UCSD-AML1 (cell line): ENCODE data around the gene RPL36.
A peak's percentile ranks its signal among the peaks of the same experiment; 100 is the strongest.
"Not testable (repeated sequence)": the region's sequence is repeated elsewhere in the genome, so short reads cannot be mapped to it uniquely, and the experiment has no call there.

Experiments
- DNase-seq: peaks from one replicate; lab custom pipeline; 2025; ENCODE audit not compliant: unreplicated experiment; lab: John Stamatoyannopoulos, UW

The RPL36 gene

DNA sequence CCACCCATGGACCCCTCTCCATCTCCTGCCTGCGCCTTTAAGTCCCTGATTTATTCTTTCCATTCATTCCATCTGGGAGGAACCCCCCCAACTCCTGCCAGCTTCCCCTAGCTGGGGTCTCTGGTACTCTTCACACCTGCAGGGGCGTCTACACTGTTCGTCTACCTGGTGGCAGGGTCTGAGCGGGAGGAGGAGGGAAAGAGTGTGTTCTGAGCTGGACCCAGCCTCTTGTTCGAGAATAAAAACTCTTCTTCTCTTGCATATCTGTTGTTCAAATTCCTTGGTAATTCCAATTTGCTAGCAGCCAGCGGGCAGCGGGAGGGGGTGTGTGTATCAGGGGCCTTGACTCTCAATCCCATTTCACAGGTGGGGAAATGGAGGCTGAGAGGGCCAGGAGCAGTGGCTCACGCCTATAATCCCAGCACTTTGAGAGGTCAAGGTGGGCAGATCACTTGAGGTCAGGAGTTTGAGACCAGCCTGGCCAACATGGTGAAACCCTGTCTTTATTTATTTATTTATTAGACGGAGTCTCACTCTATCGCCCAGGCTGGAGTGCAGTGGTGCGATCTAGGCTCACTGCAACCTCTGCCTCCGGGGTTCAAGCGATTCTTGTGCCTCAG lies 1.7 kb upstream of the RPL36 start:
- not testable (repeated sequence) for DNase-seq

DNA sequence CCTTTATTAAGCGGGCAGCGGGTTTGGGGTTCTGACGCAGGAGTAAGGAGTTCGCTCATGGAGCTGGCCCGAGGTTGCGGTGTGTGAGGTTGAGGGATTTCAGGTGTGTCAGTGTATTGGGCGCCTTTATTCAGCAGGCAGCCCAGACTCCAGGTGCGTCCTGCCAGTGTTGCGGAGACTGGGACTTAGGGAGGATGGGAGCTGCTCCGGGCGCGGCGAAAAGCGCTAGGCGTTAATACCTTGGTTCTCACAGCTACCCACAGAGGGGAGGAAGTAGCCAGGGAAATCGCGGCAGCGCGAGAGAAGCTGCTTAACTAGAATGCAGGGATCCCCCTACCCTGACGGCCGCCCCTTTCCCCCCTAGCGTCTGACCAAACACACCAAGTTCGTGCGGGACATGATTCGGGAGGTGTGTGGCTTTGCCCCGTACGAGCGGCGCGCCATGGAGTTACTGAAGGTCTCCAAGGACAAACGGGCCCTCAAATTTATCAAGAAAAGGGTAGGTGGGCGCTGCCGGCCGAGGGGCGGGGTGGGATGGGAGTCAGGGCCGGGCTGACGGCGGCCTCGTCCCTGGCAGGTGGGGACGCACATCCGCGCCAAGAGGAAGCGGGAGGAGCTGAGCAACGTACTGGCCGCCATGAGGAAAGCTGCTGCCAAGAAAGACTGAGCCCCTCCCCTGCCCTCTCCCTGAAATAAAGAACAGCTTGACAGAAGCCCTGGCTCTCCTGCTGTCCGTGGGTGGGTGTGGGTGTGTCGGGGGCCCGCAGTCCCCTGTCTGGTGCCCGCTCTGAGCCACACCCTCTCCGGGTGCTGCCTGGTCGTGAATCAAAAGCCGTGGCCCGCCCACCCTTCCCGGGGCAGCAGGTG lies 1.1 kb downstream of the RPL36 start:
- DNase-seq = peak; percentile 61

DNA sequence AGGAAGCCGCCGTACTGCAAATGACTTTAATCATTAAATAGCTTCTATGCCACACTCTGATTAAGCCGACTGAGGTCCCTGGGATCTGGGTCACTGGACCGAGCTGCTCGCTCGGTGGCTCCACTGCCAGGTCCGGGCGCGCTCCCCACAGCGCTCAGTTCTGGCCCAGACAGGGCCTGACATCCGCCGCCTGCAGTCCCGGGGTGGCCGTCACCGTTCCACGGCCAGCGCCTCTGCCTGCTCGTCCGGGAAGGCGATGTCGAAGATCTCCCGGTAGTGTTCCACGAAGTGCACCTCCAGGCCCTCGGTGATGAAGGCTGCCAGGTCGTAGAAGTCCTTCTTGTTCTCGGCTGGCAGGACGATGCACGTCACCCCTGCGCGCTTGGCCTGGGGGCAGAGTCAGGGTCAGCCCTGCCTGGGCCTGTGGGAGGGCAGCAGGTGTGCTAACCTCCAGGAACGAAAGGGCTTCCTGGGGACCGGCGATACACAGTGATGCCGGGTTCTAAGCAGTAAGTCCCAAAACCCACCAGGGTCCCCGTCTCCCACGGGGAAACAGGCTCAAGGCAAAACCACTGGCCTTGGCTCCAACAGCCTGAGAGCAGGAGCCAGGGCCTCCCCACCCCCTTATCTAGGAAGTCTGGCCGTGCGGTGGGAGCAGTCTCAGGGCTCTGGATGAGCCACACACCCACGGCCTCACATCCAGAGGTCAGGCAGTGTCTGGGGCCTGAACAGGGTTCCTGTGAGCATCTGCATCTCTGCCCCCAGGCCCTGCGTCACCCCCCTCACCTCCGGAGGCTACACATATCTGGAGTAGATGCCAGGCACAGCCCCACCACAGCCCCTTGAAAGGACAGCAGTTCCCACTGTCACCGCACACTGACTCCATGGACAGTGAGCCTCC lies 2.0 kb downstream of the RPL36 start:
- no peak for DNase-seq

DNA sequence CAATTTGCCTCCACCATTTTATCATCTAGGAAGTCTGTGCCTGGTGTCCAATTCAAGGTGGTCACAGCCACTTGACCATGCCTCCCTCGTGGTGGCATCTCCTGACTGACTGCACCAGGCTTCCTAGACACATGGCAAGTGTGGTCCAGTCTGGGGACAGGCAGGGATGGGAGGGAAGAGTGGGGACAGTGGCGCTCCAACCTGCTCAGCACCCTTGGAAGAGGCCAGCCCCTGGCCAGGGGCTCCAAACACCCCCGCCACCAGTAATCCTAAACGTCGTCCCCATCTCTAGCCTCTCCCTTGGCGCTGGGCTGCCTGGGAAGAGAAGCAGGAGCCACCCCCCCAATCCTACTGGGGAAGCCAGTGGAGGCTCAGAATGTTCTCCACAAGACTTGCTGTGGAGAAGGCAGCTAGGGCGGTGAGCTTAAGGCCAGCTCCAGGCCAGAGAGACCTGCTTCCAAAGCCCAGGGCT lies 2.7 kb downstream of the RPL36 start:
- DNase-seq = no peak

DNA sequence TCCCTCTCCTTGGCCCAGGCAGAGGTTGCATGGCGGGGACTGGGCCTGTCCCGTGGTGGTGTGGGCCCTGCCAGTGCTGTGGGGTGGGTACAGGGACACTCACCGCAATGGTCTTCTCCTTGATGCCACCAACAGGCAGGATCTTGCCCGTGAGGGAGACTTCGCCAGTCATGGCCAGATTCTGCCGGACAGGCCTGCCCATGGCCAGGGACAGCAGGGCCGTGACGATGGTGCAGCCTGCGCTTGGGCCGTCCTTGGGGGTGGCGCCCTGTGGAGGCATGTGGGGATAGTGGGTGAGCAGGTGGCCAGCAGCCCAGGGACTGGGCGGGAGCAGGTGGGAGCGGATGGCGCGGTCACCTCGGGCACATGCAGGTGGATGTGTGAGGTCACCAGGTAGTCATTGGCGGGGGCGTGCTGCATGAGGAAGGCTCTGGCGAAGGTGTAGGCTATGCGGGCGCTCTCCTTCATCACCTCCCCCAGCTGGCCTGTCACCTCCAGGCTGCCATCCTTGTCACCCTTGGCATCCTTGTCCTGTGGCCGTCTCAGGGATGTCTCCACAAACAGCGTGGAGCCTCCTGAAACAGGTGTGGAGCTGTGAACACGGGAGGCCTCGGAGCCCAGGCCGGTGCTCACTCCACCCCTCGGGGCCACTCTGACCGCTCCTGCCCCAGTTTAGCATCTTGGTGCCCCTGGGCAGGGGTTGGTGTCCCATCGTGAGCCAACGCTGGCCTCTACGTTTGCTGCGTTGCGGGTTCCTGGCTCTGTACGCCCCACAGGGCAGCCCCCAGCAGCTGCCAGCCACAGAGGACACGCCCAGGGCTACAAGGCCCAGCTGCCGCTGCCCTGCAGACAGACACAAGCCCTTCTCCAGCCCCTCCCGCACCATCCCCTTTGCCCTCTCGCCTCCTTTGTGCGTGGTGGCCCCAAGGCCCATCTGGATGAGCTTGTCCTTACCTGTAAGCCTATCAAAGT lies 3.4 kb downstream of the RPL36 start:
- no peak for DNase-seq

DNA sequence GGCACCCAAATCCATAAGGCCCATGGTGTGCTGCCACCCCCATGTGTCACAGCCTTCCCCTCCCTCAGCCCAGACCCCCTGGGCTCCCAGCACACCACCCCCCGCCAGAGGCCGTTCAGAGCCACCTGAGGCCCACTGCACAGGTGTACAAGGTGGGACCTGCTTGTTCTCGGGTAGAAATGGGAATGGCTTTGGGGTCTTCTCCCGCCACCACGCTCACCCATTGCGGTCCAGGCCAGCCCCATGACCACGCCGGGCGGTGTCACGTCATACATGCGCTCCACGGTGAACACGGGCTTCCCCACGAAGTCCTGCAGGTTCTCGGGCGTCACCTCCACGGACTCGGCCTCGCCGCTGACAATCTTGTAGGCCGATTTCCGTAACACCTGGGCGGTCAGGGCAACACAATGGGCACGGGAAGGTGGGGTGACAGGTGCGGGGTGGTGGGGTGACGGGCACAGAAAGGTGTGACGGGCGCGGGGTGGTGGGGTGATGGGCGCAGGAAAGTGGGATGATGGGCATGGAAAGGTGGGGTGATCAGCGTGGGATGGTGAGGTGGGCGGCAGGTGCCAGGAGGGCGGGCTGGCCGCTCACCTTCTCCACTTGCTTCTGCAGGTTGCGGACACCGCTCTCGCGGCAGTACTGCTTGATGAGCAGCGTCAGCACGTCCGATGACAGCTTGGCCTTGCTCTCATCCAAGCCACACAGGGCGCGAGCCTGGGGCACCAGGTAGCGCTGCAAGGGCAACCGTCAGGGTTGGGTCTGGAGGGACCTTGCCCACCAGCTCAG lies 4.3 kb downstream of the RPL36 start:
- no peak for DNase-seq

DNA sequence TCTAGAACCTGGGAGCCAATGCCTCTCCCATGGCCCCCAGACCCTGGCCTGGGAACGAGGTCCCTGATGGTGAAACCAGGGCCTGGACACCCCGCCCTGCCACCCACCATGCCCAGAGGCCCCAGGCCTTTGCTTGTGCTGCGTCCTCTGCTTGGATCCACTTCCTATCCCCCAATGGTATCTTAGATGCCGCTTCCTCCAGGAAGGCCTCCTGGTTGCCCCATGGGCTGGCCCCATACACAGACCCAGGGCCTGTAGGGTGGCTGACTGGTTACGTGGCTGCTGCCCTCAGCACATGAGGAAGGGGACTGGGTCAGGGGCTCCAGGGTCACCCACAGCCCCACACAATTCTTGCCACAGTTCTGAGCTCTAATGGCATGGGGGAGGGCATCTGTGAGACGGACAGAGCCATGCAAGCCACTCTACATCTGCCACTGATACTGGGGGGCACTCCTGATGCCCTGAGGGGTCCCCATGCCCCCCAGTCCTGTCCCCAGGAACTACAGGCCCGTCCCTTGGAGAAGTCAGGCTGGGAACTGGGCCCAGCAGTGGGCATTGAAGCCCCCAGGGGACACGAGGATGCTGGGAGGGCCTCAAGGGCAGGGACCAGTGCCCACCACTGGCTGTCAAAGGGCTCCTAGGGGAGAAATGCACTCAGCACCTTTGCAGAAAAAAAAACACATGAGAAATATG lies 5.0 kb downstream of the RPL36 start:
- DNase-seq = no peak

DNA sequence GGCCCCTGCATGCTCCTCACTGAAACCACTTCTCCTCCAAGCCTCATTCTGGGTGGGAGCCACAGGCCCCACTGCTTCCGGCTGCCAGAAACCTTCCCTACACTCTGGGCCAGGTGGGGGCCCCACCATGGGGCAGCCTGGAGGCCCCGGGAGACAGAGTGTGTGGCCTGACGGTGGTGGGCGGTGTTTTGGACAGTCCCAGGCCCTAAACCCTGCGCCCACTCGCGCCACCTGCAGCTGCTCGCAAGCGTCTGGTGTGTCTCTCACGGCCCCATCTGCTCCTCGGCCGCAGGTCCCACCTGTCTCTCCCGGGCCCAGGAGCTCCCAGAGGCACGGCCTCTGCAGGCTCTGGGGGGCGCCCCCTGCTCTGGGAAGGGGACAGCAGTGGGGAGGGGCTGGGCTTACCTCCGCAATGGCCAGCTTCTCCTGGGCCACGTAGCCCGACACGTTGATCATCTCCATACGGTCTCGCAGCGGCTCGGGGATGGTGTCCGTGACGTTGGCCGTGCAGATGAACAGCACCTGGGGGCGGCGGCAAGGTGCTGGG lies 5.6 kb downstream of the RPL36 start:
- DNase-seq = no peak

DNA sequence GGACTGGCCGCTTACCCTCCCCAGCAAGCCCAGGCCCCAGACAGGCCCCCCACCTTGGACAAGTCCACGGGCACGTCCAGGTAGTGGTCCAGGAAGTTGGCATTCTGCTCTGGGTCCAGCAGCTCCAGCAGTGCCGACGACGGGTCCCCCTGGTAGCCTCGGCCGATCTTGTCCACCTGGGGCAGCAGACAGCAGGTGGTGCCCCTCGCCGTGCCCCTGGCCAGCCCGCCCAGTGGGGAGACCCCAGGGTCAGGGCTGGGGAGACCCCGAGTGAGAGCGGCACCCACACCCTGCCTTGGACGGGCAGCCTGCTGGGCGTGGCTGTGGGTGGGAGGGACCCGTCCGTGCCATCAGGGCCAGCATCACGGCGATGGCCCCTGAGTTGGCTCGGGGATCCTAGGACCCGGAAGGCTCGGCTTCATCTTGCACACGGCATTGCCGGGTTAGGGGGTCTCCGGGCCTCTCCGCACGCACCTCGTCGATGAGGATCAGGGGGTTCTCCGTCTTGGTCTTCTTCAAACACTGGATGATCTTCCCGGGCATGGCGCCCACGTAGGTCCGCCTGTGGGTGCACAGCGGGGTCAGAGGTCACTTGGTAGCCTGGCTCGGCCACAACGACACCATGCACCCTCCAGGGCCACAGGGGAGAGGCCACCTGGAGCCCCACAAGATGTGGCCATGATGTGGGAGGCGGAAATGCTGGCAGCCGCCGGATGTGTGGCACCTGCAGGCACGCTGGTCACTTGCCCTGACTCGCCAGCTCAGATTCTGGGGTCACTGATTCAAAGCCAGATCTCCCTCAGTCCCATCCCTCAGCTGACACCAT lies 6.3 kb downstream of the RPL36 start:
- no peak for DNase-seq

DNA sequence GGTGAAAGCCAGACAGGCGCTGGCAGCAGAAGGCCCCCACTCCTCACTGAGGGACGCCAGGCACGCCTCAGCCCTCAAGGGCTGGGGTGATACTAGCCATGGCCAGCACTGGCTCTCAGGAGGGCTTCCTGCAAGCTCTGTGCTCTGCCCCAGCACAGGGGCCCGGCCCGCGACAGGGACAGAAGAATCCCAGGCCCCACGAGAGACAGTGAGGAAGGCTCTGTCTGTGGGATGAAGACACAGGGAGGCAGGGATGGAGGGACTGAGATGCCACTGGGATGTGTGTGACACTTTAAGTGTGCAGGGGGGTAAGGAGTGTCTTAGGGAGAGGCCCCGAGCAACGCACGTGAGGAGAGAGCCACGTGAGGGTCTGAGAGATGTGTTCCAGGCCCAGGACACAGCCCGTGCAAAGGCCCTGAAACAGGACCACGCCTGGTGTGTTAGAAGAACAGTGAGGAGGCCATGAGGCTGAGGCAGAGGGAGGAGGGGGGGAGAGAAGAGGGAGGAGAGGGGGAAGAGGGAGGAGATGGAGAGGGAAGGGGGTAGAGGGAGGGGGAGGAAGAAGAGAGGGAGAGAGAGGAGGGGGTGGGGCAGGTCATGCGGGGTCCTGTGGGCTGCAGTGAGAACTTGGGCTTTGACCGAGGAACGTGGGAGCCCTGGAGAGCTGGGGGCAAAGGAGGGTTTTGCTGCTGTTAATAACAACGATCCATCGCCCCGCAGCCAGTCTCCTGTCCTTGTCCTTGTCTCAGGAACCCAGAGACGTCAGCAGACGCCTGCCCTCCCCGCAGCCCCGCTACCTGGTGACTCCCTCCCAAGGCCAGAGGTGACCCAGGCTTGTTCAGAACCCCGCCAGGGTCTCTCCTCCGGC lies 7.2 kb downstream of the RPL36 start:
- no peak for DNase-seq

DNA sequence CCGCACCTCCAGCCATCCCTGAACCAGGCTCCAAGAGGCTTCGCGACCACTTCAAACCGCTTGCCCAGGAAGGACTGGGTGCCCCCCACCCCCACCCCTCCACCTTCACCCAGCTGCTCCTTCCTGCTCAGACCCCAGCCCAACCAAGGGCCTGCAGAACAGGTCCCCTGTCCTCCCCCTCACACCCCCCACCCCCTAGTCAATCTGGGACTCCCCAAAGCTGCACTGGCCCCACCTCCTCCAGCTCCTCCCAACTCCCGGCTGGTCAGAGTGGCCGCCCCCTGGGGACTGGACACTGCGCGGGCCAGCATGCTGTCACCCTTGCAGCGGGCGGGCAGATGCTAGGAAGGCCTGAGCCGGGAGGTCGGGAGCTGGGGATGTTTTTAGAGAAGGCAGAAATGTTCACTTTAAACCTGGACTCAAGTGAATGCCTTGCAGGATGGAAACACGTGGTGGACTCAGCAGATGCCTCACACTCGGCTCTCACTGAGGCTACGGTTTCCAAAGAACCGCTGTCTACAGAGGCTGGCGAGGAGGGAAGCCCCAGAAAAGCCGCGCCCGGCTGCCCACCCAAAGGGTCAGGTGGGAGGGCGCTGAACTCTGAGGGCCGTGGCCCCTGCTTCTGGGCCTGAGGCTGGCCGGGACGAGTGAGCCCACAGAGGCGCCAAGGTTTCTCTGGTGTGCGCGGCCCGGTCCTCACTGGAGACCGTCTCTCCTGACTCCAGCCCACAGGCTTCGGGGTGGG lies 8.0 kb downstream of the RPL36 start:
- DNase-seq = no peak

DNA sequence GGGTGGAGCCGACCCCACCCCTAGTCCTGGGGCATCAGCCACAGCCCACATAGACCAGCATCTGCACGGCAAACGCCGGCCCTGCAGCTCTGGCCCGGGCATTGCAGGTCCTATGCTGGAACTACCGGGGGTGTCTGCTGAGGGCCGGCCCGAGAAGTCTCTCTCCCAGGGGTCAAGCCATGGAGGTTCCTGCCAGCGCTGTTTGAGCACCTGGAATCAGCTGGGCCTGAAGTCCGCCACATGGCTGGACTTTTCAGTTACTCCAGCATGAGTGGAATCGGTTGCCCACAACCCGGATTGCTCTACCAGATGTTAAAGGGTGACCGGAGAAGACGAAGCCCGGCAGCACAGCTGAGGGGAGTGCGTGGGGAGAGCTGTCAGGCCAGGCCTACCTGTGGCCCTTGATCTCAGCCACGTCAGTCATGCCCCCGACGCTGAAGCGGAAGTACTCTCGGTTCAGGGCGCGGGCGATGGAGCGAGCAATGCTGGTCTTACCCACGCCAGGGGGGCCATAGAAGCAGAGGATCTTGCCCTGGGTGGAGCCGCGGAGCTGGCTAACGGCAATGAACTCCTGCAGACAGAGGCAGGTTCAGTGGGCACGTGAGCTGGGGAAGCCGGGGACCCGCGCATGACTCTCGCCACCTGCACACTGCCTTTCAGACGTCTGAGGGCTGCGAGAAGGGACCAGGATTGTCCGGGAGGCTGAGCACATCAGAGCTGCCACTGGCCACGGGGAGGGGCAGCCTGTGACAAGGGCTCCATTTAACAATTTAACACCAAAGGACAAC lies 8.7 kb downstream of the RPL36 start:
- no peak for DNase-seq

DNA sequence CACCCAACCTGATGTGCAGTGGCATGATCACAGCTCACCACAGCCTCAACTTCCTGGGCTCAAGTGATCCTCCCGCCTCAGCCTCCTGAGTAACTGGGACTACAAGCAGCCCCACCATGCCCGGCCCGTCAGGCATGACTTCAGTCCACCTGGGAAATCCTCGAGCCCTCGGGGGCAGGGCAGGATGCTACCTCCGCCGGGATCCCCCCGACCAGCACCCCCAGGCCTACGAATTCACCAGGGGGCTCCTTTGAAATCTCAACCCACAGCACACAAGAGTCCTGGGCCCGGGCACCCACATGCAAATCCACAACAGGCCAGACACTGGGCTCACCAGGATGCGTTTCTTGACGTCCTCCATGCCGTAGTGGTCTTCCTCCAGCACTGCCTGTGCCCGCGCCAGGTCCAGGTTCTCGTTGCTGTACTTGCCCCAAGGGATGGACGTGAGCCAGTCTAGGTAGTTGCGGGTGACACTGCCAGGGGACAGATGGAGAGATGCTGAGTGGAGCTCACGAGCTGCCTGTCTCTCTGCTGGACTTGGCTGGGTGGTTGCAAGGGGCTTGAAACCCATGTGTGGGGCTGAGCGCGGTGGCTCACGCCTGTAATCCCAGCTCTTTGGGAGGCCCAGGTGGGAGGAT lies 10.5 kb downstream of the RPL36 start:
- DNase-seq = no peak

DNA sequence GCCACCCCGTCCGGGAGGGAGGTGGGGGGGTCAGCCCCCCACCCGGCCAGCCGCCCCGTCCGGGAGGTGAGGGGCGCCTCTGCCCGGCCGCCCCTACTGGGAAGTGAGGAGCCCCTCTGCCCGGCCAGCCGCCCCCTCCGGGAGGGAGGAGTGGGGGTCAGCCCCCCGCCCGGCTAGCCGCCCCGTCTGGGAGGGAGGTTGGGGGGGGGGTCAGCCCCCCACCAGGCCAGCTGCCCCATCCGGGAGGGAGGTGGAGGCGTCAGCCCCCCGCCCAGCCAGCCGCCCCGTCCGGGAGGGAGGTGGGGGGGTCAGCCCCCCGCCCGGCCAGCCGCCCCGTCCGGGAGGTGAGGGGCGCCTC lies 11.9 kb downstream of the RPL36 start:
- not testable (repeated sequence) for DNase-seq
